ENCODE data around the gene POU6F1.

The POU6F1 gene

GRCh38 chr12:51225234-51225633, 7.4 kb upstream of the POU6F1 start:
- no peak for TF ChIP-seq TAF1 (IDR thresholded peaks at IDR 0.05; ENCODE audit: borderline replicate concordance, insufficient read depth, low read length)
- TF ChIP-seq FOXP2 (optimal IDR thresholded peaks at IDR 0.05; ENCODE audit: borderline replicate concordance, extremely low read depth, extremely low read length, insufficient read depth), result no peak
- no peak for TF ChIP-seq SIN3A (IDR thresholded peaks at IDR 0.05; ENCODE audit: borderline replicate concordance, insufficient read depth, low read length)

- TF ChIP-seq TAF1 (IDR thresholded peaks at IDR 0.05; ENCODE audit: borderline replicate concordance, insufficient read depth, low read length), result no peak
- no peak for TF ChIP-seq REST (IDR thresholded peaks at IDR 0.05; ENCODE audit: insufficient read depth in 1 of 2, low read depth in 2 of 2, low read length in 2 of 2)
- TF ChIP-seq FOXP2 (optimal IDR thresholded peaks at IDR 0.05; ENCODE audit: borderline replicate concordance, extremely low read depth, extremely low read length, insufficient read depth), result no peak
- TF ChIP-seq POLR2AphosphoS5 (IDR thresholded peaks at IDR 0.05; ENCODE audit: low read depth, low read length), result no peak
- no peak for TF ChIP-seq SIN3A (IDR thresholded peaks at IDR 0.05; ENCODE audit: borderline replicate concordance, insufficient read depth, low read length)
Measured at GRCh38 chr12:51224625-51225024, 6.8 kb upstream of the POU6F1 start.

GRCh38 chr12:51222461-51222860, 4.6 kb upstream of the POU6F1 start:
- TF ChIP-seq REST (IDR thresholded peaks at IDR 0.05; ENCODE audit: insufficient read depth in 1 of 2, low read depth in 2 of 2, low read length in 2 of 2) (no peak), SIN3A (IDR thresholded peaks at IDR 0.05; ENCODE audit: borderline replicate concordance, insufficient read depth, low read length) (no peak), TAF1 (IDR thresholded peaks at IDR 0.05; ENCODE audit: borderline replicate concordance, insufficient read depth, low read length) (no peak), FOXP2 (optimal IDR thresholded peaks at IDR 0.05; ENCODE audit: borderline replicate concordance, extremely low read depth, extremely low read length, insufficient read depth) (no peak), POLR2AphosphoS5 (IDR thresholded peaks at IDR 0.05; ENCODE audit: low read depth, low read length) (no peak)

- TF ChIP-seq REST (IDR thresholded peaks at IDR 0.05; ENCODE audit: insufficient read depth in 1 of 2, low read depth in 2 of 2, low read length in 2 of 2) (no peak), SIN3A (IDR thresholded peaks at IDR 0.05; ENCODE audit: borderline replicate concordance, insufficient read depth, low read length) (no peak), FOXP2 (optimal IDR thresholded peaks at IDR 0.05; ENCODE audit: borderline replicate concordance, extremely low read depth, extremely low read length, insufficient read depth) (no peak), TAF1 (IDR thresholded peaks at IDR 0.05; ENCODE audit: borderline replicate concordance, insufficient read depth, low read length) (no peak), POLR2AphosphoS5 (IDR thresholded peaks at IDR 0.05; ENCODE audit: low read depth, low read length) (no peak)
Measured at GRCh38 chr12:51219322-51219721, 1.5 kb upstream of the POU6F1 start.

GRCh38 chr12:51218607-51219161, 822 bp upstream of the POU6F1 start:
- TF ChIP-seq FOXP2 (optimal IDR thresholded peaks at IDR 0.05; ENCODE audit: borderline replicate concordance, extremely low read depth, extremely low read length, insufficient read depth) (no peak), TAF1 (IDR thresholded peaks at IDR 0.05; ENCODE audit: borderline replicate concordance, insufficient read depth, low read length) (no peak), POLR2AphosphoS5 (IDR thresholded peaks at IDR 0.05; ENCODE audit: low read depth, low read length) (no peak), REST (IDR thresholded peaks at IDR 0.05; ENCODE audit: insufficient read depth in 1 of 2, low read depth in 2 of 2, low read length in 2 of 2) (no peak), SIN3A (IDR thresholded peaks at IDR 0.05; ENCODE audit: borderline replicate concordance, insufficient read depth, low read length) (no peak)
